ENCODE data around the gene CEMIP. TPM values are rescaled to one million over a fixed set of nuclear protein-coding genes. Genes with fewer than 3 reads are reported as not detected.

CEMIP gene
- total RNA-seq, 1 donor from 2014 or later = under 0.01 TPM

DNA sequence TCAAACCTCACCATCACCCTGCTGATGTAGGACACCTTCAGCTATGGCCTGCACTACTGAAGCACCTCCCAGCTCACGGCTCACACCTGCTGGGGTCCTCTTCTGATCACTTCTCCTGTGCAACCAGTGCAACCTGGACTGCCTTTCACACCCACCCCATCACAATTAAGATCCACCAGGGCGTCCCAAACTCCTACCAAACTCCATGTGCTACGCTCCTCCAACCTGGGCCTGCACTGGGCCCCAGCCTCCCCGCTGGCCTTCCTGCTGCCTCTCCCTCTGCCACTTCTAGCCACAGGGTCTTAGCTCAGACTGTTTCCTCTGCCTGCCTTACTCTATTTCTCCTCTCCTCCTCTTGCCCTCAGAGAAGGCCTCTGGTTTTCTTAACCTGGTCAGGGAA lies 197.7 kb downstream of the CEMIP start:
- DNase-seq (ENCODE audit: low read depth in 2 of 2) = no peak

DNA sequence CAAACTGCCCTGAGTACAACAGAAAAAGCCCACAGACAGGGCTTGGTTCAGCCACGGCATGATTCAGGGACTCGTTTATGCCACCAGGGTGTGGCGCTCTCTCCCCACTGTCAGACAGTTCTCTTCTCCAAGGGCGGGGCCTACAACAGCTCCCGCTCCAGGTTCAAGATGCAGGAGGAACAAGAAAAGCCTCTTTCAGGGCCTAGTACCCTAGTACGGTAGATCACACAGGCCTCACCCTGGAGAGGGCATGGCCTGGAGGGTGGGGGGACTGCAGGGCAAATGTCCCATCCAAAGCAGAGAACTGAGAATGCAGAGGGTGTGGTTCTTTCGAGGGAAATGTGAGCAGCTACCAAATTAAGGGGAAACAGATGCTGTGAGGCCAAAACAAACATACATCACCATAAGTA lies 198.5 kb downstream of the CEMIP start:
- peak; percentile 76 to 80 for DNase-seq (ENCODE audit: low read depth in 2 of 2)

DNA sequence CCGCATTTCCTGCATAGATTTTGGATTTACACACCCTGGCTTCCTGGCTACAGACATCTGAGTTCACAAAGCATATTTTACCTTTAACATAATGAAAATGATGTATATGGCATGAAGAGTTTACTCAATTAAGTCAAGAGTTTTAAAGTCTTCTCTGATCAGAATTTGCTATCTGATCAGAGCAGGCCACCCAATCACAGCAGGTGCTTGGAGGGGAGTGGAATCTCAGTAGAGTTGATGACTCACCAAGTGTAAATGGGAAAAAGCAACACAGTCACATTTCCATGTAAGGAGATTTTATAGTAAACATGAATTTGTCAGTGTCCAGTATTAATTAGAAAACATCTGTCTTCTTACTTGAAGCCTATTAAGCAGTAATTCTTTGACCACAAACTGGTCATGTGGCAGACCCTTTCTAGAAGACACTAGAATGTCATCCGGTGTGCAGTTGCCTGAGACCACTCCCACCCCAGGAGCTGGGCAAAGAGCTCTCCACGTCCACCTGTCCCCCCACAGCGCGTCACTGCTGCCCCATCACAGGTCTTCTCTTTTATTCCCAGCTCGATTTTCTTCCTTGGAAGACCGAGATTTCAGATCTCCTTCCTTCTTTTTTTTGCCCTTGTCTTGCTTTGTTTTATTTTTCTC lies 199.6 kb downstream of the CEMIP start:
- peak; percentile 43 to 79 for DNase-seq (ENCODE audit: low read depth in 2 of 2)

DNA sequence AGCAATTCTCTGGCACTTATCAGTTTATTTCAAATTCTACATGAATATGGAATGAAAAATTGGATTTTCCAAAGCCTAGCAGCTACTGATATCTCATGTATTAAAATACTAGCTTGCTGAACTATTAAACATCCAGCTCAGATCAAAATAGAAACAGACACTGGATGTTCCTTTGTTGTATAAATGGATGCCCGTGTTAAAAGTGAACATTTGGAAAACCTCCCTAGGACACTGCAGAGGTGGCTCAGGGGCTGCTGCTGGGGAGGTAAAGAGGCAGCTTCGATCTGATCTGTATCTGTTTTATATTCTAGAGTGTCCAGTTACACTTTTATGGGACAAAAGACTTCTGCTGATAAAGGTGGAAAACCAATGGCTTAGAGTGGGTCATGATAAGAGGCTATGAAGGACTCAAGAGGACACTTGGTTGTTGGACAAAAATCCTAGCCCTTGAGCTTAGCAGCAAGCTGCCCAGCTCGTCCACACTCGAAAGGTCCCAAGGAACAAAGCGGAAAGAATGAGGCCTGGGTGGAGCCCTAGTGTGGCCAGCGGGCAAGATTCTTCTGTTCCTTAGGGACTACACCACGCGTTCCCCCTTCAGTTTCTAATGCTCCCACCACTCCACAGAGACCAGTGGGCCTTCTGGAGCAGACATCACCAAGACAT lies 200.5 kb downstream of the CEMIP start:
- DNase-seq (ENCODE audit: low read depth in 2 of 2) = no peak

DNA sequence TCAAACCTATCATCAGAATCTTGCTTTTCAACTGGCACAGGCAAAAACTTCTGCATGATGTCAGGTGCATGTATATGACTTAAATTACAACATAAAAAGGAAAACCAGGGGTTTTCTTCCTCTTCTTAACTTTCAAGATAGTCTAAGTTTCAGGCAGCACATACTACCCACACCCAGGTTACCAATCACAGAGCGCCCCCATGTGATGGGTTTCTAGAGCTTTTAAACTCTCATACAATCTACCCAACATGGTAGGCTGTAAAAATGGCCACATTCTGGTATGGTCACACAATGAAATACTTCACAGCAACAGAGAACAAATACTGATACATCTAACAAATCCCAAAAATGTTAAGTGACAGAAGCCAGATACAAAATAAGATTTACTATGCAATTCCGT lies 203.0 kb downstream of the CEMIP start:
- DNase-seq (ENCODE audit: low read depth in 2 of 2) = no peak

DNA sequence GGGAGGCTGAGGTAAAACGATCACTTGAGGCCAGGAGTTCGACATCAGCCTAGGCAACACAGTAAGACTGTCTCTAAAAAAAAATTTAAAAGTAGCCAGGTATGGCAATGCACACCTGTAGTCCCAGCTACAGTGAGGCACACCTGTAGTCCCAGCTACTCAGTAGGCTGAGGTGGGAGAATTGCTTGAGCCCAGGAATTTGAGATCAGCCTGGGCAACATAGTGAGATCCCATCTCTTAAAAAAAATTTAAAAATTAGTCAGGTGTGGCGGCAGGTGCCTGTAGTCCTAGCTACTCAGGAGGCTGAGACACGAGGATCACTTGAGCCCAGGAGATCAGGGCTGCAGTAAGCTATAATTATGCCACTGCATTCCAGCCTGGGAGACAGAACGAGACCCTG lies 203.7 kb downstream of the CEMIP start:
- no peak for DNase-seq (ENCODE audit: low read depth in 2 of 2)

DNA sequence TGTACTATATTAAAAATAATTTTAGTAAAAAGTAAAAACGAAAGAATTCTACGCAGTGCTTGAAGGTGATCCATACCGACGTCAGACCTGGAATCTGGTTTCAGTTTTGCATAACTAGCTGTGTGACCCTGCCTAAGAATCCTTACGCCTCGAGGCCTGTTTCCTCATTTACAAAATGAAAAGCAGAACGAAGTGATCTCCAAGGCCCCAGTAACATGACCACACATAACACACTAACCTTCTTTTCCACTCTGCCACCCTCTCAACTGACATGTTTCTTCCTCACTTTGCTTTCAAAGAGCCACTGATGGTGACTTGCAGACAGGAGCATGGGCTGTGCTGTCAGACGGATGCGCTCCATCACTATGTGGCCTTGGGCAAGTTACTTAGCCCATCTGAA lies 205.7 kb downstream of the CEMIP start:
- DNase-seq (ENCODE audit: low read depth in 2 of 2) = no peak

DNA sequence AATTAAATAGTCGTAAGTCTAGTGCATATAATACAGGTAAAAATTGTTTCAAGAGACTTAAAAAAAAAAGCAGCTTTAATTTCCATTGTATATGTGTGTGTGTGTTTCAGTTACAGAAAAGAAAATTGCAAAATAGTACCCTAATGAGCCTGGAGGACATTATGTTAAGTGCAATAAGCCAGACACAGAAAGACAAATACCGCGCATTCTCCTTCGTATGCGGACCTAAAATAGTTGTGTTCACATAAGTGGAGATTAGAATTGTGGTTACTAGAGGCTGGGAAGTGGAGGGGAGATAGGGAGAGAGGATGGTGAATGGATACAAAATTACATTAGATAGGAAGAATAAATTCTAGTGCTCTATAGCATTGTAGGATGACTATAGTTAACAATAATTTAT lies 206.8 kb downstream of the CEMIP start:
- DNase-seq (ENCODE audit: low read depth in 2 of 2) = no peak

DNA sequence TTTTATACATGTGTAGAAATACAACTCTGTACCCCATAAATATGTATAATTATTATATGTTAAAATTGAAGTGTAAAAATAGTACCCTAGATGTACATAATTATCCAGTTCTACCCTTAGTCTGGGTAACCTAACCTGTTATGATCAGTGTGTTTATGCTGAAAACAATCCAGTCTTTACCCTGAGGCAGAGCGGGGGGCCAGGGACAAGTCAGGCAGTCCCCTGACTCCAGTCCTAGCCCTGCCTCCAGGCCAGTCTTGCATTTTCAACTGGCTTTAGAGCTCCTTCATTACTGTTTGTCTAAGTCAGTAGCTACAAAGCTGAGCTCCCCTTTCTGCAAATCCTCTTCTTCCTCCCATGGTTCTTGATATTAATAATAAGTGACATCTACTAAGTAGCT lies 207.3 kb downstream of the CEMIP start:
- no peak for DNase-seq (ENCODE audit: low read depth in 2 of 2)

DNA sequence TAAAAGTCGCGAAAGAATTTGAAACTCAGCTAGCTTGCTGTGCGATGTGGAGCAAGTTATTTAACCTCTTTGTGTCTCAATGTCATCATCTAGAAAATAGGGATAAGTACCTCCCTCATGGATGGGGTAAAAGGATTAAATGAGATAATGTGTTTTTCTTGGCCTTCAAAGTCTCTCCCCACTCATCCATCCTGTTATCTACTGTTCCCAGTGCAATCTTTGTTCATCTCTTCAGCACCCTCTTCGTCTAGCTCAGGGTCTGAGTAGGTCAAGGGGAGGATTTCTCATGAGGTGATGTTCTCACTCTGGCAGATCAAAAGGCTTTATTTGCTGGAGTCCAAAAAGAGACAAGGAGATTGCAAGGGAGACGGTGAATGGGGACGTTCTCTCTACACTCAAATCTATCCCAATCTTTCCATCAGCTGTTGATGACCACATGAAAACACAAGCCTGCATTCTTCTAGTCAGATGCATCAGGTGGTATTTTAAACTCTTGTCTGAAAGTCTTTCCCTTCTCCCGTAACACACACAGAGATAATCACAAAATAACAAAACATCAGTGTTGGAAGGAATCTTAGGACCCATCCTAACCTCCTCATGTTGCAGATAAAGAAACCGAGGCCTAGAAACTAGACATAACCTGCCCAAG lies 209.1 kb downstream of the CEMIP start:
- no peak for DNase-seq (ENCODE audit: low read depth in 2 of 2)

DNA sequence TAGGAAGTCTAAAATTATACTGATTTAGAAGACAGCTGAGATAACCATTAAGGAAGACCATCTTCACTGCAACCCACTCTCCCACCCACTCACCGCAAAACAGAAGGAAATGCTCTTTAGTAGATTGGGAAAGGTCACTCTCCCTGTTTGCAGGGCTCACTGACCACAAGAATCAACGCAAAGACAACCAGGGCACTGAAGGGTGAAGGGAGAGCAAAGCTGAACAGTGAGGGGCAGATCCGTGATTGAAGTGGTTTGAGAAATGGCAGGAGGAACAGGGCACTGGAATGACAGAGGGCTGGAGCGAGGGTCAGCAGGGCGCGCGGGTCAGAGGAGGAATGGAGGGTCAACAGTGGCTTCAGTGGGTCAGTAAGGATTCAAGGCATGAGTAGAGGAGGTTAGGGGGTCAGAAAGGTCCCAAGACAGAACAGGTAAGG lies 209.9 kb downstream of the CEMIP start:
- DNase-seq (ENCODE audit: low read depth in 2 of 2) = no peak

DNA sequence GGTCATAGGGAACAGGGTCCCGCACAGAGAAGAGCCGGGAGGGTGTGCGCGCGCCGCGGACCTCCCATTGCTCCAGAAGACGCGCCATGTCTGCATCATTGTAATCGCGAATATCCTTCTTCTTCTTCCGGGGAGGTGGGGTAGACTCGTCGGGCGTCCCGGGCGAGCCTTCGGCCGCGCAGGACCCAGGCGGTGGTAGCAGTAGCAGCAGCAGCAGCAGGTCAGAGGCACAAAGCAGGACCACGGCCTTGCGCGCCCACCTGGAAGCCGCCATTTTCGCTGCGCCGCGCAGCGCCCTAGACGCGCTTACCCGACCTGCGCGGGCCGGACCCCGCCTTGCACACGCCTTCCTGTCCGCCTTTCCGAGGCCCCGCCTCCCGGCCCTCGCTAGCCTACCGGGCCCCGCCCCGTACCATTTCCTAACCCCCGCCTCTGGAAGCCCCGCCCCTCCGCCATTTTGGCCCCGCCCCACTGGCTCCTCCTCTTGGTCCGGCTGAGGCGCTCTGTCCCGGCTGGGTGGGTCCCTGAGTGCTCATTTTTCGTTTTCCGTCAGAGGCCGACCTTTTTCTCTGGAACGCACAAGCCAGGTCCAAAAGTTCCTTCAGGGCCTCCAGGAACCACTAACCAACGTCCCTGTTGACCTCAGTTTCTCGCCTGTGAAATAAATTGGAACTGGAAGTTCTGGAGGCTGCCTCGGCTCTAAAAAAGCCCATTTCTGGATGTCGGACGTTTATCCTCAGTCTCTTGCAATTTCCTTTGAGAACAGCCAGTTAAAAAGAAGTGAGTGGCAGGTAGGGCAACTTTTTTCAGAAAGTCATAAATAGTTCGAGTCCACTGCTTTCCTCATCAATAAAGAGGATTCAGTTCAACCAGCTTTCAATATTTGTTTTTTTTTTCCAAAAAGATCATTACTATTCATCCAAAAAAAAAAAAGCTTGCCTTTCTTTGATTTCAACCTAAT lies 210.6 kb downstream of the CEMIP start, which contains the start of gene MESD:
Gene MESD (minus strand): TSS at position 302 of the 961 bp plus-strand sequence. CDS start 28 bp downstream, at position 274.
- DNase-seq (ENCODE audit: low read depth in 2 of 2) = peak; percentile 97

DNA sequence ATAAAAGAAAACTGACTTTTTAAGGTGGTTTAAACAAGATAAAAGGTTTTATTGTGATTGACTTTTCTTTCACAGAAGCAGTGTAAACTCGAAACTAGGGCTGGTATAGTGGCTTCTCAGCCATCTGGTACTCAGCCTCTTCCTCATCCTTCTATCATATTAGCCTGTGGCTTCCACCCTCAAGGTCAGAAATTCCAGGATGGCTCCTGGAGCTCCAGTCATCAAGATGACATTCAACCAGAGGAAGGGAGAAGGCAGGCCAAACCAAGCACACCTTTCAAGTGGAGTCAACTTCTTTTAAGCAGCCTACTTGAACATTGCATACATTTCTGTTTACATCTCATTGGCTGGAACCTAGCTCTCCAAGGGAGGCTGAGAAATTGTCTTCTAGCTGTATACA lies 211.8 kb downstream of the CEMIP start:
- DNase-seq (ENCODE audit: low read depth in 2 of 2) = no peak

DNA sequence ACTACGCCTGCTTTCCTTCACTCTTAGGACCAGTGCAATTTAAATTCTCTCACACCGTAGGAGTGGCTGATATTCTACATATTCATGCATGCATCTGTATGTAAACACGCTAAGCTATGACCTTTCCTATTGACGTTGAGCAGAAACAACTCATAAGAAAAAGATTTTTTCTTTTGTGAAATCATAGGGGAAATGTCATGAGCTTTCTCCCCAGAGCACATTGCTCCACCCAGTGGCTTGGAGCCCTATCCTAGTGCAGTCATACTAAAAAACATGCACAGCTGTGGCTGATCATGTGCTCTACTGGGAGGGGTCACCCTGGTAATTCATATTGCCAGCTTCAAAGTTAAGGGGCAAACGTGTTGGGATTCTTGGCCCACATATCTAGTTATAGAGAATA lies 212.3 kb downstream of the CEMIP start:
- DNase-seq (ENCODE audit: low read depth in 2 of 2) = peak in 1 of 2 donors; percentile 24

DNA sequence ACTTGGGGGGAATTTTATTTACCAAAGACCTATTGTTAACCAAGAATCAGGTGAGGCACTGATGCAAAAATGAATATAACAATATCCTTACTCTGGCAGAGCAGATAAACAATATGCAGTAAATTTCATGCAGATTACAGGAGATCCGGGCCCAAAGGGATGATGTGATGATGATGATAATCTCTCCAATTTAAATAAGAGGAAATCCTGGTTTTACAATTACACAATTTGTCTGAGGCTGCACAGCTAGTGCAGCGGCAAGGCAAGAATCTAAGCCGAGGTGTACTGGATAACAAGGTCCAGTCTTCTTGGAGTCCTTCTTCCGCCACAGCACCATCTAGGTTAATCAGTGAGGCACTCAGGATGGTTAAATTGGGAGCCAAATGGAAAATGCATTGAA lies 212.8 kb downstream of the CEMIP start:
- DNase-seq (ENCODE audit: low read depth in 2 of 2) = no peak

DNA sequence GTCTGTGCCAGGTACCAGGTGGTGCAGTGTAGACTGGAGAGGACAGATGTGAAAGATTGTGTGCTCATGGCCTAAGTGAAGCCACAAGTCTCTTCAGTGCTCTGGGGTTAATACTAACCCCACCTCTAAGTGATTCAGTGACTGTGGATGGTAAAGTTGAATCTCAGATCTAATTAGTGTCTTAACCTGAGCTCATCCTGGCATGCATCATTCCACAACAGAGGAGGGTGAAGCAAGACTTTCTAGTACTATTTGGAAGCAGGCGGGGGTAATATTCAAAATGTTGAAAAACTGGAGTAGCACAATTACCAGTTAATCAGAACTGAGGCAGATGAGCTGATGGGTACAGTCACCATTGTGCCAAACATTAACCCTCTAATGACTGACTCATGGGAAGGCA lies 213.3 kb downstream of the CEMIP start:
- DNase-seq (ENCODE audit: low read depth in 2 of 2) = no peak

DNA sequence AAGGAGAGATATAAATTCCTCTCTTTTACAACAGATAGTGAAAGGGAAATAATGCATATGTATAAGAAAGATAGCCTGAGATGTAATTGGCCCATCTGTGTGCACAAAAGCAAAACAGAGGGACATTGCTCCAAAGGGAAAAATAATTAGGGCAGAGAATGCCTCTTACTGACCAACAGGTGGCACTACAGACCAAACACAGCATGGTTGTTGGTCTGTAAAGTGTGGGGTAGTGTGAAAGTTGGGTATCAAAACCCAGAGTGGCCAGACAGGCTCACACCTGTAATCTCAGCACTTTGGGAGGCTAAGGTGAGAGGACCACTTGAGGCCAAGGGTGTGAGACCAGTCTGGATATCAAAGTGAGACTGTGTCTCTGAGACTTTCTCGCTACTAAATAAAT lies 217.1 kb downstream of the CEMIP start:
- peak; percentile 44 to 46 for DNase-seq (ENCODE audit: low read depth in 2 of 2)

DNA sequence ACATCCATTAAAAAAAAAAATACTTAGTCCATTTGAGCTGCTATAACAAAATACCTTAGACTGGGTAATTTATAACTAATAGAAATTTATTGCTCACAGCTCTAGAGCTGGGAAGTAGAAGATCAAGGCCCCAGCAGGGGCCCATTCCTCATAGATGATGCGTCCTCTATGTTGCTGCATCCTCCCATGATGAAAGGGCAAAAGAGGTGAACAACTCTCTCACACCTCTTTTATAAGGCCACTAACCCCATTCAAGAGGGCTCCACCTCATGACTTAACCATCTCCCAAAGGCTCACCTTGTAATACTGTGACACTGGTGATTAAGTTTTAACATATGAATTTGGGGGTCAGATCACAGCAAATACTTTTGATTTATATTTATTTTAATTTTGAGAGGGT lies 218.5 kb downstream of the CEMIP start:
- DNase-seq (ENCODE audit: low read depth in 2 of 2) = no peak

DNA sequence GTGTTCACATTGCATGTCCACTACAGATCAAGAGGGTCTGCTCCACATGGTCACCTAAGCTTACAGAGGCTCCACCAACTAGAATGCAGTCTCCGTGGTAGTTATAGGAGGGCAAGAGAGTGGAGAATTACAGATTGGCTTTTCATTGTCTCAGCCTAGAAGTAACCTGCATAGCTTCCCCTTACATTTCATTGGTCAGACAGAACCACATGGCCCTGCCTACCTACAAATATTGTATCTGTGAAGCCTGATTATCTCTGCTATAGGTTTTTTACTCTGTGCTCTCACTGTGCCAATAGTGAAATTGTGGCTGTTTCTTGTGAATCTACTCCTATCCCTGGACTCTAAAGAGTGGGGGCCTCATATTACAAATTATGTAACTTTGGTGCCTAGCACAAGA lies 219.1 kb downstream of the CEMIP start:
- DNase-seq (ENCODE audit: low read depth in 2 of 2) = no peak

DNA sequence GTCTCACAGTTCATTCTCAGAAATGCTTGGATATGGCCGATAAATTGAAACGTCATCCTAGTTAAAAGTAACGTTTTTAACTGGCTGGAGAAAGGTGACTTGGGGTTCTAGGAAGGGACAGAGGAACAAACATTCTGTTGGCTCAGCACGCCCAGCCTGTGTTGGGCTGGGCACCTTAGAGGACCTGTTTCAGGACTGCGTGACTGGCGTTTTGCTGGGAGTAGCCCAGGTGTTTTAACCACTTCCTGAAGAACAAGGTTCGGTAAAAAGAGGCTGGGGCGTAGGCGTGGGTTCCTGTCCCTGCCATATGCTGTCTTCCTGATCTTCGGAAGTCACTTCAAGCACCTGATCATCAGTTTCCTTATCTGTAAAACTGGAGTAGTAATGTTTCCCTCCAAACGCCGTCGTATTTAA lies 220.5 kb downstream of the CEMIP start:
- DNase-seq (ENCODE audit: low read depth in 2 of 2) = no peak

DNA sequence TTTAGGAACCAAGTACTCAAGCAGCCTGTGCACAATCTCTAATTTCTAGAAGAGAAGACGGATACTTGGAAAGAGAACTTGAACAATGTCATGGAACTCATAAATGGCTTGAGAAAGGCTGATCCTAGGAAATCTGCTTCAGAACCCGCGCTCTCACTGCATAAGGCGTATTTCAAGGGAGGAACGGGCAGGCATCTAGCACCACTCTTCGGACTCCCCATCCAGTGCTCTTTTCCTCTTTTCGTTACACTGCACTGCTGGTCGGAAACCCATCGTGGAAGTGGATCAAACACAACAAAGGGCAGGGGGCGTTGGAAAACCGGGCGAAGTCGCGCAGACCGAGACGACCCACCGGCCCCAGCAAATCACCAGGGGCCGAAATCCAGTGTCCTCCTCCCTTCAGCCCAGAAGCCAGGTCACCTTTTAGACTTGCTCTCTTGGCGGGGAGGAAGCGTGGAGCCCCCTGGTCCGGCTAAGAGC lies 221.0 kb downstream of the CEMIP start:
- peak in 1 of 2 donors; percentile 45 for DNase-seq (ENCODE audit: low read depth in 2 of 2)

Data from lung microvascular endothelial cell (primary cell).